ENCODE results near the gene USP17L13. TPM values are rescaled to one million over a fixed set of nuclear protein-coding genes. Genes with fewer than 3 reads are reported as not detected.
A peak's percentile ranks its signal among the peaks of the same experiment; 100 is the strongest.
"Not testable (repeated sequence)": the region's sequence is repeated elsewhere in the genome, so short reads cannot be mapped to it uniquely, and the experiment has no call there.

The USP17L13 gene
- total and polyA plus RNA-seq, 2 donors (not counting 1 experiment from before 2014, with no cell fraction given): not detected

- H3K4me3 ChIP-seq (replicated peaks in 1 of 4; ENCODE audit: control extremely low read depth in 1 of 4, insufficient read depth in 1 of 4, low read depth in 3 of 4, low read length in 4 of 4); H3K4me1 ChIP-seq (ENCODE audit: control insufficient read depth, extremely low read depth, insufficient read depth, low read length); H3K9ac ChIP-seq (ENCODE audit: insufficient read depth, low read length); H3K79me2 ChIP-seq (ENCODE audit: control insufficient read depth, insufficient read depth, low read length); H3K27me3 ChIP-seq (ENCODE audit: control insufficient read depth, insufficient read depth, low read length); H3K4me2 ChIP-seq (ENCODE audit: extremely low read depth, insufficient read depth, low read length); H3K27ac ChIP-seq (ENCODE audit: insufficient read depth, low read length); H3K36me3 ChIP-seq (ENCODE audit: control insufficient read depth, insufficient read depth, low read length); H3K9me3 ChIP-seq (ENCODE audit: control insufficient read depth, insufficient read depth, low read depth, low read length); H2AFZ ChIP-seq (ENCODE audit: low read length); H4K20me1 ChIP-seq (ENCODE audit: control insufficient read depth, extremely low read depth, insufficient read depth, low read length): not testable (repeated sequence)
- peak in 1 of 2 donors; percentile 0 for DNase-seq (ENCODE audit: low read depth in 2 of 2)
Observed at GRCh38 chr4:9238461-9238860, 13.8 kb downstream of the USP17L13 start.

GRCh38 chr4:9243579-9243978, 18.9 kb downstream of the USP17L13 start, which contains the start of gene USP17L17:
USP17L17 (plus strand) TSS chr4:9243879; CDS start chr4:9243879, 0 bp downstream.
- H3K4me1 ChIP-seq (ENCODE audit: control insufficient read depth, extremely low read depth, insufficient read depth, low read length); H3K79me2 ChIP-seq (ENCODE audit: control insufficient read depth, insufficient read depth, low read length): not testable (repeated sequence)

GRCh38 chr4:9247953-9248680, 23.4 kb downstream of the USP17L13 start, which contains the start of gene USP17L18:
USP17L18 (plus strand) TSS chr4:9248630; CDS start chr4:9248630, 0 bp downstream.
- peak in 1 of 2 donors; percentile 9 for DNase-seq (ENCODE audit: low read depth in 2 of 2)

More at GRCh38 chr4:9243579-9243978, 18.9 kb downstream of the USP17L13 start, which contains the start of gene USP17L17:
- not testable (repeated sequence) for H3K4me2 ChIP-seq (ENCODE audit: extremely low read depth, insufficient read depth, low read length); H3K4me3 ChIP-seq (replicated peaks in 1 of 4; ENCODE audit: control extremely low read depth in 1 of 4, insufficient read depth in 1 of 4, low read depth in 3 of 4, low read length in 4 of 4); H3K27ac ChIP-seq (ENCODE audit: insufficient read depth, low read length); H3K9ac ChIP-seq (ENCODE audit: insufficient read depth, low read length); H3K9me3 ChIP-seq (ENCODE audit: control insufficient read depth, insufficient read depth, low read depth, low read length); H2AFZ ChIP-seq (ENCODE audit: low read length); H3K36me3 ChIP-seq (ENCODE audit: control insufficient read depth, insufficient read depth, low read length); H3K27me3 ChIP-seq (ENCODE audit: control insufficient read depth, insufficient read depth, low read length); DNase-seq (ENCODE audit: low read depth in 2 of 2); H4K20me1 ChIP-seq (ENCODE audit: control insufficient read depth, extremely low read depth, insufficient read depth, low read length)

GRCh38 chr4:9253078-9253477, 28.4 kb downstream of the USP17L13 start, which contains the start of gene USP17L19:
USP17L19 (plus strand) TSS chr4:9253378; CDS start chr4:9253378, 0 bp downstream.
- H2AFZ ChIP-seq (ENCODE audit: low read length); H3K27ac ChIP-seq (ENCODE audit: insufficient read depth, low read length); H3K4me3 ChIP-seq (replicated peaks in 1 of 4; ENCODE audit: control extremely low read depth in 1 of 4, insufficient read depth in 1 of 4, low read depth in 3 of 4, low read length in 4 of 4); H3K4me2 ChIP-seq (ENCODE audit: extremely low read depth, insufficient read depth, low read length); H4K20me1 ChIP-seq (ENCODE audit: control insufficient read depth, extremely low read depth, insufficient read depth, low read length); DNase-seq (ENCODE audit: low read depth in 2 of 2); H3K4me1 ChIP-seq (ENCODE audit: control insufficient read depth, extremely low read depth, insufficient read depth, low read length); H3K9ac ChIP-seq (ENCODE audit: insufficient read depth, low read length); H3K9me3 ChIP-seq (ENCODE audit: control insufficient read depth, insufficient read depth, low read depth, low read length); H3K36me3 ChIP-seq (ENCODE audit: control insufficient read depth, insufficient read depth, low read length); H3K27me3 ChIP-seq (ENCODE audit: control insufficient read depth, insufficient read depth, low read length); H3K79me2 ChIP-seq (ENCODE audit: control insufficient read depth, insufficient read depth, low read length): not testable (repeated sequence)

More at GRCh38 chr4:9247953-9248680, 23.4 kb downstream of the USP17L13 start, which contains the start of gene USP17L18:
- H2AFZ ChIP-seq (ENCODE audit: low read length); H4K20me1 ChIP-seq (ENCODE audit: control insufficient read depth, extremely low read depth, insufficient read depth, low read length); H3K79me2 ChIP-seq (ENCODE audit: control insufficient read depth, insufficient read depth, low read length); H3K36me3 ChIP-seq (ENCODE audit: control insufficient read depth, insufficient read depth, low read length); H3K9me3 ChIP-seq (ENCODE audit: control insufficient read depth, insufficient read depth, low read depth, low read length); H3K4me3 ChIP-seq (replicated peaks in 1 of 4; ENCODE audit: control extremely low read depth in 1 of 4, insufficient read depth in 1 of 4, low read depth in 3 of 4, low read length in 4 of 4); H3K27ac ChIP-seq (ENCODE audit: insufficient read depth, low read length); H3K4me1 ChIP-seq (ENCODE audit: control insufficient read depth, extremely low read depth, insufficient read depth, low read length); H3K27me3 ChIP-seq (ENCODE audit: control insufficient read depth, insufficient read depth, low read length); H3K4me2 ChIP-seq (ENCODE audit: extremely low read depth, insufficient read depth, low read length); H3K9ac ChIP-seq (ENCODE audit: insufficient read depth, low read length): not testable (repeated sequence)

GRCh38 chr4:9257824-9258223, 33.1 kb downstream of the USP17L13 start, which contains the start of gene USP17L20:
USP17L20 (plus strand) TSS chr4:9258124; CDS start chr4:9258124, 0 bp downstream.
- H3K4me1 ChIP-seq (ENCODE audit: control insufficient read depth, extremely low read depth, insufficient read depth, low read length); H3K79me2 ChIP-seq (ENCODE audit: control insufficient read depth, insufficient read depth, low read length); H3K27ac ChIP-seq (ENCODE audit: insufficient read depth, low read length); DNase-seq (ENCODE audit: low read depth in 2 of 2); H3K36me3 ChIP-seq (ENCODE audit: control insufficient read depth, insufficient read depth, low read length); H2AFZ ChIP-seq (ENCODE audit: low read length); H3K9ac ChIP-seq (ENCODE audit: insufficient read depth, low read length); H3K4me3 ChIP-seq (replicated peaks in 1 of 4; ENCODE audit: control extremely low read depth in 1 of 4, insufficient read depth in 1 of 4, low read depth in 3 of 4, low read length in 4 of 4); H3K4me2 ChIP-seq (ENCODE audit: extremely low read depth, insufficient read depth, low read length); H4K20me1 ChIP-seq (ENCODE audit: control insufficient read depth, extremely low read depth, insufficient read depth, low read length); H3K9me3 ChIP-seq (ENCODE audit: control insufficient read depth, insufficient read depth, low read depth, low read length); H3K27me3 ChIP-seq (ENCODE audit: control insufficient read depth, insufficient read depth, low read length): not testable (repeated sequence)

- H3K9ac ChIP-seq (ENCODE audit: insufficient read depth, low read length); H3K4me1 ChIP-seq (ENCODE audit: control insufficient read depth, extremely low read depth, insufficient read depth, low read length); H3K4me3 ChIP-seq (replicated peaks in 1 of 4; ENCODE audit: control extremely low read depth in 1 of 4, insufficient read depth in 1 of 4, low read depth in 3 of 4, low read length in 4 of 4); H3K36me3 ChIP-seq (ENCODE audit: control insufficient read depth, insufficient read depth, low read length); H3K27ac ChIP-seq (ENCODE audit: insufficient read depth, low read length); H2AFZ ChIP-seq (ENCODE audit: low read length); DNase-seq (ENCODE audit: low read depth in 2 of 2); H3K4me2 ChIP-seq (ENCODE audit: extremely low read depth, insufficient read depth, low read length); H3K27me3 ChIP-seq (ENCODE audit: control insufficient read depth, insufficient read depth, low read length); H3K79me2 ChIP-seq (ENCODE audit: control insufficient read depth, insufficient read depth, low read length); H4K20me1 ChIP-seq (ENCODE audit: control insufficient read depth, extremely low read depth, insufficient read depth, low read length); H3K9me3 ChIP-seq (ENCODE audit: control insufficient read depth, insufficient read depth, low read depth, low read length): not testable (repeated sequence)
Observed at GRCh38 chr4:9262572-9262971, 37.9 kb downstream of the USP17L13 start, which contains the start of gene USP17L21. USP17L21 (plus strand) TSS chr4:9262872; CDS start chr4:9262872, 0 bp downstream.

All from fibroblast of lung (primary cell).